Kidney glomerular epithelial cell (primary cell): ENCODE measurements around the gene SULF2.
A peak's percentile ranks its signal among the peaks of the same experiment; 100 is the strongest.

Experiments used
- DNase-seq: peaks from one replicate; lab custom pipeline; 2025; lab: John Stamatoyannopoulos, UW

Gene SULF2

GRCh38 chr20:47667531-47668312 is 117.6 kb downstream of the SULF2 start:
- no peak for DNase-seq

GRCh38 chr20:47667086-47667485 is 118.2 kb downstream of the SULF2 start:
- no peak for DNase-seq

DNA sequence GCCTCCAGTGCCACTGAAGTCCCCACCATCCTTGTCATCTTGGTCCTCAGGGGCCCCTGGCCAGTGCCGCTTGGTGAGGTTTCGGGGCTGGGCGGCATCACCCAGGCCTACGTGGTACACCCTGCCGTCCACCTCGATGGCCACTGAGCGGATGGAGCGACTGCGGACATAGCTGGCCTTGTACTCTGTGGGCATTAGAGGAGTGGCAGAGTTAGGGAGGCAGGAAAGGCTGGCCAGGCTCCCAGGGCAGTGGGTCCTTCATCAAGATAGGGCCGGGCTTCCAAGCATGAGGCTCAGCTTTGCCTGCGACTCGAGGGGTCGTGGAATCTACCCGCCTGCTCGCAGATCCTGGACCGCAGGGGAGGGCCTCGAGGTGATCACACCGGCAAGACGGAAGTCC is 119.0 kb downstream of the SULF2 start:
- DNase-seq = no peak

GRCh38 chr20:47665221-47665991 is 119.9 kb downstream of the SULF2 start:
- DNase-seq = no peak

DNA sequence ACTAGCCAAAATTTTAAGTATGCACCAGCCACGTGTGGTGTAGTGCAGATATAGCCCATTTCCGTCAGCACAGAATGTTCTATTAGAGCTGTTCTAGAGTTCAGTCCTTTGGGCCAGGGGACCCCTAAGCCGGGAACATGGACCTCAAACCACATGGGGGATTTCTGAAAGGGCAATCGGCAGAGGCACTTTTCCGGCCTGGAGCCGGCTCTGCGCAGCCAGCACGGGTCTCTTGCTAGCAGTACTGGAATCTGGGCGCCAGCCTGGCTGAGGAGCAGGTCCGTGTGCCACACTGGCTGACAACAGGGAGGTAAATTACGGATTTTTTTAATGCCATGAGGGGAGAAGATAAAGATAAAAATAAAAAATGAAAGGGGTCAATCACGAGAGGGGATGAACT is 120.5 kb downstream of the SULF2 start:
- DNase-seq = no peak

DNA sequence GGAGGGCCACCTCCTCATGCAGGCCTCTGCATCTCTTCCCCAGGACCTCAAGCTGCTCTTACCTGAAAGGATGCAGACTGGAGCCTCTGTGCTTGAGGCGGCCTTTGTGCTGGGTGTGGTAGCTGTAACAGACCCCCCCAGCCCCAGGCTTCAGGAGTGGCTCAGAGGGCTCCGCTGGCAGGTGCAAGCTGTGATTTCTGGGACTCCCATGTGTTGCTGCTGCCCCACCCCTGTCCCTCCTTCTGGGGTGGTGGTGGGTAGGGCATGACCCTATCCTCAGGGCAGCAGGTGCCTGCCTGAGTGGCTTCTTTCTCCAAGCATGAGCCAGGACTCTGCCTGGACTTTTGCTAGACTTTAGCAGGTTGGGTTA is 121.2 kb downstream of the SULF2 start:
- DNase-seq = no peak

DNA sequence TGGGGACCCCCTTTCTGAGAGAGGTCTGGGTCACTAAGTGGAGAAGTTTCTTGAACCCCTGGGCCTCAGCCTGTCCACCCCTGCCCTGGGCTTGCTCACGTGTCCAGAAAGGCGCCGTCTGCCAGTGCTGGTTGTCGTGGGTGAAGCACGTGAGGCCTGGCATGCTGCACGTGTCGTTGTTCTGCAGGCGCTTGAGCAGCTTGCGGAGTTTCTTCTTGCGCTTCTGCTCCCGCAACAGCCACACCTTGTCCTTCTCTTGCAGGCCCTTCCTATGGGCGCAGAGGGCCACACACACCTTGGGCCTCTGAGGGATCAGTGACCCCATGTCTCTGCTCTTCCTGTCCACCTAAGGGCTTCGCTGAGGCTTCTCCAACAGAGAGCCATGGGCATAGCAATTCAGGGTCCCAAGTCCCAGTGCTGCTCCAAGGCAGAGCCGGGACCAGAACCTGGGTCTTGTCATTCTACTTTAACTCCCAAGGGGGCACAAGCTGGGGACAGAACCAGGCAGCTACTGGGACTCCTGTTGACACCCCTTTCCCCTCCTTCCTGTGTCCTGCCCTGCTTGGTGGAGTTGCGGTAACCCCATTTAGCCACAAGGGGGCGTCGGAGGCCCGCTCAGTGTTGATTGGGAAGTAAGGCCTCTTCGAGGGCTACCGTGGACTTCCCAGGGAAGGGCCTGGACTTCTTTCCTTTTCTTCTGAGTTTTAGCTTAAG is 121.8 kb downstream of the SULF2 start:
- peak; percentile 53 for DNase-seq

GRCh38 chr20:47662483-47663353 is 122.6 kb downstream of the SULF2 start:
- no peak for DNase-seq

DNA sequence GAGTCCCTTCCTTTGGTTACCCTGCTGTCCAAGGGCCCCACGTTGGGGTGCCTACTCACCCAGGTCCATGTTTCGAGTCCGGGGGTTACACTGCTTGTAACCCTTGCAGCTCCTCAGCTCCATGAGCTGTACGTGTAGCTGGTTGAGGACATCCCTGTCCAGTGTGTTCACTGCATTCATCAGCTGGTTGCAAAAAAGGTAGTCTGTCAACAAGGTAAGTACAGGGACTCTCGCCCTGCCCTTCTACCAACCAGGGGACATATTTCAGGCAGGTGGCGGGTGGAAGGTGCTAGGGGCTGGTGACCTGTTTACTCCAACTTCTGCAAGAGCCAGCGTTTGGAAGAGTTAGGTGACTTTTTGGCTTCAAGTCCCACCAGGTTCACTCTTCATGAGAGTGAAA is 123.6 kb downstream of the SULF2 start:
- no peak for DNase-seq

DNA sequence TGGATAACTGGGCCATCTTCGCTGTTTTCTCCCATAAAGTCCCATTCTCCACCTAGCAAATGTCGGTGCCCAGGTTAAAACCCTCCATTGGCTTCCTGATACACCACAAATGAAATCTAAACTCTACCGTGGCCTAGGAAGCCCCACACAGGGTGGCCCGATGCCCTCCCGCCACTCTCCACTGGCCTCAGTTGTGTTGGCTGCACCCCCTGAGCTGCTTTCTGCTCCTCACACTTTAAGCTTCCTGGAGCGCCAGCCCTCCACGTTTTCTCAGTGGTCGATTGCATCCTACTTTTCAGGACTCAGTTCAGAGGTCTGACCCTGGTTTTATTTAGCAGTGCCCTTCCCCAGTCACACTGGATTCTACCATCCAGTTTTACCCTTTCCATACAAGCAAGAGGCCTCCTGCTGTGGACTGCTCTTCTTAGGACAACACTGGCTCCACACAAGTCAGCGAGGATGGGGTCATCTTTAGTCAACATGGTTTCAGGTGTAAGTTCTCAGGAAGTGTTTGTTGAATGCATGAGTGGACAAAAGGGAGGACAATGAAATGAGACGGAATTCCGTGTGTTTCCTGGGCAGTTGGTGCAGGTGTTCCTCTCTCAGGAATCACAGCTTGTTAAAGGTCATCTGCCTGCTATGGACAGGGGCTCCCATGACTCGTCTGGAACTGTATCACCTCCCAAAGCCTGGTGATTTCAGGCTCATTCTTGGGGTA is 124.1 kb downstream of the SULF2 start:
- no peak for DNase-seq

DNA sequence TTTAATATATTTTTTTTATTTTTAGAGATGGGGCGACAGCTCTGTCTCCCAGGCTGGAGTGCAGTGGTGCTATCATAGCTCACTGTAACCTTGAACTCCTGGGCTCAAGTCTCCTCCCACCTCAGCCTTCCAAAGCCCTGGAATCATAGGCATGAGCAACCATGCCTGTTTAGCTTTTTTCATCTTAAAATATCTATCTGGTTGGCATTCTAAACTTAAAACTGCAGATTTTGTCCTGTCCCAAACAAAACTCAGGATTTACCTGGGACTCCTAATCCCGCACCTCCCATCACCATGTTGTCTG is 124.7 kb downstream of the SULF2 start:
- no peak for DNase-seq

DNA sequence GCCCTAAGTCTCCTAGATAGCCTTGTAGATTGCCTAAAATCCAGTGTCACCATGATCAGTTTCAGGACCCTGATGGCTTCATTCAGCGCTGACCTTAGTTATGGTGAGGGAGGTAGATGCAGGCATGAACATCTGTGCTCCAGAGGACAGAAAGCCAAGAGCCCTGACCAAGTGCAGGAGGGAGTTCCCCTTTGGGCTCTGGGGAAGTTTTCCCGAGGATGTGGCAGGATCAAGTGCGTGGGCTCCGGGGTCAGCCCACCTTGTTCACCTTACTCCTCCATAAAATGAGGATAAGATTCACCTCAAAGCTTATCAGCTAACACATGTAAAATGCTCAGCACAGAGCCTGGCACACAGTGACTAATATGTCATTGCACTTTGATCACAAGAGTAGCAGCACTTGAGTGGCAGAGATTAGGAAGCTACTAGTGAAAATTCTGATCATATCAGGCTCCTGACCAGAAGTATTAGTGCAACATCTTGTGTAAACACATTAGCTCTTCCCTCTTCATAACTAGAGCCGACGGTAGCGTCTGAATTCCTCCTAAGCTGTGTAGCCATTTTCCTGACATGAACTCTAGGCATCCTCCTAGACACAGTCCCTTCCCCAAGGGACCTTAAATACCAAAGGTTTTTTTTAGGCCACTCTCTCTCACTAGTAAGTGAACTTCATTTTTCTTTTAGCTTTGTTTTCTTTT is 125.2 kb downstream of the SULF2 start:
- no peak for DNase-seq

- no peak for DNase-seq
Measured at GRCh38 chr20:47656318-47656717, 129.0 kb downstream of the SULF2 start.

DNA sequence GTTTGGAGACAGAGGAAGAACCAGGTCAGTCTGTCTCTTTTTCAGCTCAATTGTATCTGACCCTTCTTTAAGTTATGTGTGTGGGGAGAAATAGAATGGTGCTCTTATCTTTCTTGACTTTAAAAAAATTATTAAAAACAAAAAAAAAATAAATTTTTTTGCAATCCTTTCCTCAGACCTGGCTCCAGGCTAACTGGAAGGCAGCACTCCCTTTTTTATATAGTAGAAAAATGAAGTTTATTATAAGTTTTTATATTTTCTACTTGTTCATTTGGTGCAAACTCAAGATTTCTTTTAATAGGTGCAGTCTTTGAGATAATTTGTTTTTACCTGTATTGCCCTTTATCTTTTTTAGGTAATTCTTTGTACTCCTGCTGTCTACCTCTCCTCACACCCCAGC is 129.6 kb downstream of the SULF2 start:
- no peak for DNase-seq

GRCh38 chr20:47654370-47654769 is 130.9 kb downstream of the SULF2 start:
- DNase-seq = no peak

DNA sequence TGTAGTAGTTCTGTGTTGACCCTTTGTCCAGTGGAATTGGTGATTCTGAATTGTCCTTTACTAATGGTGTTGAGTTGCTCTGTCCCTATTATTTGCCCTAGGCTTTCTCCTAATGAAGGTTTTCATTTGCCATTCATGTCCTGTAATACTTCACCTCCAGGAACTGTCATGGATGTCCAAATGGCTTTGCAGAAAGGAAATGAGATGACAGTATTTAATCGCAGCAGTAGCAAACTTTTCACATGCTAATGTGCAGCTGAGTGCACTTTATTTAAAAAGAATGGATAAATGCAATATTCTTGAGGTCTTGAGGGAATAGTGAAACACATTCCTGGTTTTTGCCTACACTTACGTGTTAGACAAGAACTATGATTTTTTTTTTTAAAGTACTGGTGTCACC is 131.4 kb downstream of the SULF2 start:
- DNase-seq = no peak

- no peak for DNase-seq
Measured at GRCh38 chr20:47652794-47653193, 132.5 kb downstream of the SULF2 start.

GRCh38 chr20:47652301-47652700 is 133.0 kb downstream of the SULF2 start:
- DNase-seq = no peak

DNA sequence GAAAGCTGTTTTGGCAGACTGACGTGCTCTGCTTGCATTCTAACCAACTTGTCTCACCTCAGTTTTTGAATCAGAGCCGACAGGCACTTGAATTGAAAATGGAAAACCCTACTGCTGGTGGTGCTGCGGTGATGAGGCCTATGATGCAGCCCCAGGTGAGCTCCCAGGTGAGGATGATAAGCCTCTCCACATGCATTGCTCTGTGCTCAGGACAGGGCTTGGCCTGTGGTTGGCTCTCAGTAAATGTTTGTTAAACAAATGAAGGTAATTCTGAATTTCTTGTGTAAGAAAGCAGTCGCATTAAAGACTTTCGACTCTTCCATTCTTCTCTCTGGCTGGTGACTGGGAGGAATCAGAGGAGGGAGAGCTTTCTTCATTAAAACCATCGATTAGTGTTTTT is 136.3 kb downstream of the SULF2 start:
- DNase-seq = no peak

DNA sequence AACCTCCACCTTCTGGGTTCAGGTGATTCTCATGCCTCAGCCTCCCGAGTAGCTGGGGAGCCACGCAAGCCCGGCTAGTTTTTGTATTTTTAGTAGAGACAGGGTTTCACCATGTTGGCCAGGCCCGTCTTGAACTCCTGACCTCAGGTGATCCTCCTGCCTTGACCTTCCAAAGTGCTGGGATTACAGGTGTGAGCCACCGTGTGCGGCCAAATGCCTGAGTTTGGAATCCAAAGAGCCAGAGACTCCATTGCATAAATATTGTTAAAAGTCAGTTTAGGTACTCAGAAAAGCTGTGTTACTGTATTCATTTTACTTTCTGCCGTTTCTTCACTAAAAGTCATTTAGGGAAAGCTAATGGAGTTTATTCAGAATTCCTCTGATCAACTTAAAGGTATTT is 137.3 kb downstream of the SULF2 start:
- no peak for DNase-seq

- no peak for DNase-seq
Measured at GRCh38 chr20:47645632-47646031, 139.6 kb downstream of the SULF2 start.
